K562 treated with DMSO at 1 percent for 4 hours (cell line): ENCODE data around the gene HLA-A. TPM values are rescaled to one million over a fixed set of nuclear protein-coding genes. Genes with fewer than 3 reads are reported as not detected.

ENCODE experiments used
- total RNA-seq: library from RNA; unstranded; fragments of 300-600 nt; gene quantifications from 2 replicates; pipeline ENCODE4 v1.2.3, GENCODE V29; 2022; ENCODE audit not compliant: insufficient read depth

HLA-A gene
- total RNA-seq = not detected in 2 replicates

DNA sequence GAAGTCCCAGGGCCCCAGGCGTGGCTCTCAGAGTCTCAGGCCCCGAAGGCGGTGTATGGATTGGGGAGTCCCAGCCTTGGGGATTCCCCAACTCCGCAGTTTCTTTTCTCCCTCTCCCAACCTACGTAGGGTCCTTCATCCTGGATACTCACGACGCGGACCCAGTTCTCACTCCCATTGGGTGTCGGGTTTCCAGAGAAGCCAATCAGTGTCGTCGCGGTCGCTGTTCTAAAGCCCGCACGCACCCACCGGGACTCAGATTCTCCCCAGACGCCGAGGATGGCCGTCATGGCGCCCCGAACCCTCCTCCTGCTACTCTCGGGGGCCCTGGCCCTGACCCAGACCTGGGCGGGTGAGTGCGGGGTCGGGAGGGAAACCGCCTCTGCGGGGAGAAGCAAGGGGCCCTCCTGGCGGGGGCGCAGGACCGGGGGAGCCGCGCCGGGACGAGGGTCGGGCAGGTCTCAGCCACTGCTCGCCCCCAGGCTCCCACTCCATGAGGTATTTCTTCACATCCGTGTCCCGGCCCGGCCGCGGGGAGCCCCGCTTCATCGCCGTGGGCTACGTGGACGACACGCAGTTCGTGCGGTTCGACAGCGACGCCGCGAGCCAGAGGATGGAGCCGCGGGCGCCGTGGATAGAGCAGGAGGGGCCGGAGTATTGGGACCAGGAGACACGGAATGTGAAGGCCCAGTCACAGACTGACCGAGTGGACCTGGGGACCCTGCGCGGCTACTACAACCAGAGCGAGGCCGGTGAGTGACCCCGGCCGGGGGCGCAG is at the start of gene HLA-A:
TSS of gene HLA-A (plus strand) at position 258 of the 778 bp plus-strand sequence. CDS start at position 280, 22 bp downstream.

Other genes with a start within 250 kb of the HLA-A start
- not detected in 2 replicates for gene HLA-F, start 219.1 kb upstream of the HLA-A start, total RNA-seq
- gene HLA-G, start 114.7 kb upstream of the HLA-A start, total RNA-seq = not detected in 2 replicates
- 73.6 and 77.7 TPM in 2 replicates for gene POLR1H, start 118.7 kb downstream of the HLA-A start, total RNA-seq
- gene PPP1R11, start 124.7 kb downstream of the HLA-A start, total RNA-seq = 32.6 and 37.5 TPM in 2 replicates
- 2.3 and 3.7 TPM in 2 replicates for gene RNF39, start 133.2 kb downstream of the HLA-A start, total RNA-seq
- not detected in 2 replicates for gene TRIM31, start 170.6 kb downstream of the HLA-A start, total RNA-seq
- gene TRIM40, start 193.6 kb downstream of the HLA-A start, total RNA-seq = not detected in 2 replicates
- not detected in 2 replicates for gene TRIM10, start 218.7 kb downstream of the HLA-A start, total RNA-seq
- gene TRIM15, start 221.0 kb downstream of the HLA-A start, total RNA-seq = not detected in 2 replicates